Right lobe of liver (tissue), 6 donors: ENCODE data around the gene WASL. TPM values are rescaled to one million over a fixed set of nuclear protein-coding genes. Genes with fewer than 3 reads are reported as not detected.
A peak's percentile ranks its signal among the peaks of the same experiment; 100 is the strongest.

Experiments used
- ATAC-seq, 4 donors: fragments of 200-7000 bp; cut with Tn5 transposase; one replicate each; pipeline ENCODE4 v1.9.1; 2020; ENCODE audit warnings: mild to moderate bottlenecking in 4 of 4, moderate library complexity in 4 of 4
- DNase-seq, 3 donors: peaks; one replicate each; pipeline ENCODE4 v3.0.0-alpha.2; 2020
- H3K27ac ChIP-seq, 3 donors: fragments of 200-600 bp; one replicate each; pipeline ENCODE4 v1.8.0; 2022
- H3K27me3 ChIP-seq, 2 donors: fragments of 200-600 bp; one replicate each; pipeline ENCODE4 v1.8.0; 2022
- H3K36me3 ChIP-seq, 4 donors: fragments of 200-600 bp; sonication (generic) in 1 of 4; one replicate each; pipeline versions ENCODE4 v1.5.1 to v1.8.0; 2017 to 2022; ENCODE audit warnings: control low read depth in 1 of 4
- H3K4me1 ChIP-seq, 4 donors: fragments of 200-600 bp; sonication (generic) in 1 of 4; one replicate each; pipeline versions ENCODE4 v1.5.1 to v1.8.0; 2017 to 2022; ENCODE audit warnings: control low read depth in 1 of 4
- H3K4me3 ChIP-seq, 3 donors: fragments of 200-600 bp; one replicate each; pipeline ENCODE4 v1.8.0; 2022
- H3K9me3 ChIP-seq, 4 donors: fragments of 200-600 bp; sonication (generic) in 1 of 4; one replicate each; pipeline versions ENCODE4 v1.5.1 to v1.8.0; 2017 to 2022; ENCODE audit warnings: control low read depth in 1 of 4
- CTCF ChIP-seq, 4 donors: fragments of 200-600 bp in 3 of 4; fragments of 450-650 bp in 1 of 4; IDR thresholded peaks; one replicate each; pipeline versions ENCODE4 v1.5.1 to v1.8.0; 2016 to 2022; ENCODE audit warnings: antibody characterized with exemption in 4 of 4, mild to moderate bottlenecking in 2 of 4
- POLR2A ChIP-seq: fragments of 450-650 bp; IDR thresholded peaks from one replicate; pipeline ENCODE4 v1.6.1; 2017; ENCODE audit warnings: antibody characterized with exemption, mild to moderate bottlenecking
- WGBS: methylation state at CpG from one replicate; pipeline ENCODE4 v1.1.6; 2018; ENCODE audit warnings: low coverage, low lambda C conversion rate; ENCODE audit not compliant: insufficient coverage; ENCODE audit errors: missing lambda C conversion rate; 5-methylcytosine and 5-hydroxymethylcytosine counted together
- intact Hi-C, 2 donors: fragments of 100-400 bp; cut with DNase I; formaldehyde crosslinking; loops; one replicate each; pipeline versions ENCODE4 v1.11.2 to v1.14.1; 2022
- total RNA-seq, 6 experiments: library from RNA; depleted of rRNA in 2 of 6; stranded (reverse); fragments of >200 nt in 2 of 6; fragmentation: NEBNext Ultra II Directional in 3 of 6; extraction: Animal tissue kit (Norgen Biotek cat#: 25700) in 3 of 6; gene quantifications; one replicate each; pipeline versions ENCODE4 v1.1.0 to v1.2.4, GENCODE V29; 2016 to 2023
- donor health status: DM: no; HTN: yes; CAD: no.
- donor health status: DM: no; HTN: no; CAD: no.
- donor health status: DM: no; HTN: no; CAD: no.
- donor health status: DM: no; HTN: yes; CAD: no.
- donor health status: DM: no; HTN: yes; CAD: no.

Gene WASL
- total RNA-seq, 6 experiments from 2014 or later = 20.6 to 26.7 (median 24.8) TPM

DNA sequence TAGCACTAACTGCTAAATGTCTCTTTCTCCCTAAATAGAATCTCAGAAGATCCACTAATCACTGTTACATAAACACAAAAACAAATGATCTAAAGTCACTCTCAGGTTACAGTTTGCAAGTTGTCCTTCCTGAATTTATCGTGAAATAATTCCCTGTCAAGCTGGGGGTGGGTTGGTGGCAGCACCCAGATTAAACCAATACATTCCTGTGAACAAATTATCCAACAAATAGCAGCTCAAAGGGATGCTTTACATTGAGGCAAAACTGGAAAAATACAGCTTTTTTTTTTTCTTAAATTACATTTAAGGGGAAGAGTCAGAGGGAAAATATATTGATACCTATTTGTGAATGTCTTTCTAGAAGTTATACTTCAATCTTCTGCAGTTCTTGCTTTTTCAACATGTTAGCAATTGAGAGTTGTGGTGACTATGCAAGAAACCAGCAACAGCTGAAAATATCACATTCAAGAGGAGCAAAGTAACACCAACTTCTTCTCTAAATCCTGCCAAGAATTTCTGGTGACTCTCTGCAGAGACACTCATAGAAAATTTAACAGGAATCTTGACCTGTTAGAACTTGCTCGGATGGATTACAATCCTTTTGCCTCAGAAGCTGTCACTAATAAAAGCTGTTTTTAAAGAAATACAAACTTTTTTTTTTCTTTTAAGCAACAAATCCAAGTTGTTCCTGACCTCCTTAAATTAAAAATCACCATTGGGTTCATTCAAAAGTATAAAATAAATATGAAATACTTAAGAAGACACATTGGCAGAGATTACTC, 74.2 kb downstream of the WASL start:
- intact Hi-C loops = no loop called here
- TF ChIP-seq CTCF (IDR thresholded peaks at IDR 0.05) = no peak
- TF ChIP-seq POLR2A = no peak
- Histone ChIP-seq H3K4me1 (peaks cover 0 to 33% (median 11%) of the 10 kb centered on the region in 4 donors), H3K4me3 (no peak overlapping the region), H3K27me3 (no peaks in the 10 kb centered on the region), H3K9me3 (no peaks in the 10 kb centered on the region), H3K36me3 (no peaks in the 10 kb centered on the region), H3K27ac (peak overlapping the region in 2 of 3 donors; percentile 8 to 50)
- WGBS = 17% methylated on average over 2 of the region's 2 CpGs
- ATAC-seq (peak in 2 of 4 donors; percentile 5 to 28), DNase-seq (no peak)

- Histone ChIP-seq H3K36me3 (no peaks in the 10 kb centered on the region), H3K4me3 (no peak overlapping the region), H3K27me3 (no peaks in the 10 kb centered on the region), H3K4me1 (peaks cover 0 to 34% (median 12%) of the 10 kb centered on the region in 4 donors), H3K9me3 (no peaks in the 10 kb centered on the region), H3K27ac (no peak overlapping the region)
- 70% methylated on average over 3 of the region's 3 CpGs for WGBS
- DNase-seq (no peak), ATAC-seq (no peak)
- intact Hi-C loops = no loop called here
- TF ChIP-seq CTCF (IDR thresholded peaks at IDR 0.05) (no peak), POLR2A (no peak)
Observed at GRCh38 chr7:123673752-123674398, 74.9 kb downstream of the WASL start.

DNA sequence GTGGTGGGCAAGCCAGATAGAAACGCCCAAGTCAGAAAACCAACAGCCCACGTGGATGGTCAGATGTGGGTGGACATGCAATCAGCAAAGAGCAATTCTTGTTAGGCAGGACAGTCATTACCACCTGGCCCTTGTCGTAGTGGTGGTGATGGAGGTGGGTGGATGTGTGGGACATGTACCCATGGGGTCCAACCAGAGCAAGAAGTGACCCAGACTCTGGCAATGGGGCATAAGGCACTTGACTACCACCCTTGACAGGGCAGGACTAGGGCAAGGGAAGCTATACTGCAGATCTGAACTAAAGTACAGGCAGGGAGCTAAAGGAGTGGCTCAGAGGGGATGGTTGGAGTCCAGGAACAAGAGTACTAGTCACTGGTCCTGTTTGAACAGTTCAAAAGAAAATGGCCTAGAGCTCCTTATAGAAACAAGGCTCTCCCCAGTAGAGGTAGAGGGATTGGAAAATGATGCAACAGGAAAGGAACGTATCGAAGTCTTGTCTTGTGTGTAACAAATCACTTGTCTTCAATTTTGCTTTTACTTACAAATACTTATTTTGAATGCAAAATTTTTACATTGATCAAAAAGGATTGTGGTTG, 75.6 kb downstream of the WASL start:
- DNase-seq (no peak), ATAC-seq (no peak)
- H3K27ac ChIP-seq = no peak overlapping the region
- H3K4me1 ChIP-seq = peaks cover 0 to 32% (median 9%) of the 10 kb centered on the region in 4 donors
- H3K4me3 ChIP-seq = no peak overlapping the region
- TF ChIP-seq POLR2A = no peak
- no peak for TF ChIP-seq CTCF (IDR thresholded peaks at IDR 0.05)
- no peaks in the 10 kb centered on the region for H3K27me3 ChIP-seq
- no peaks in the 10 kb centered on the region for H3K9me3 ChIP-seq
- intact Hi-C loops = no loop called here
- H3K36me3 ChIP-seq = no peaks in the 10 kb centered on the region
- 85% methylated on average over 5 of the region's 5 CpGs for WGBS

DNA sequence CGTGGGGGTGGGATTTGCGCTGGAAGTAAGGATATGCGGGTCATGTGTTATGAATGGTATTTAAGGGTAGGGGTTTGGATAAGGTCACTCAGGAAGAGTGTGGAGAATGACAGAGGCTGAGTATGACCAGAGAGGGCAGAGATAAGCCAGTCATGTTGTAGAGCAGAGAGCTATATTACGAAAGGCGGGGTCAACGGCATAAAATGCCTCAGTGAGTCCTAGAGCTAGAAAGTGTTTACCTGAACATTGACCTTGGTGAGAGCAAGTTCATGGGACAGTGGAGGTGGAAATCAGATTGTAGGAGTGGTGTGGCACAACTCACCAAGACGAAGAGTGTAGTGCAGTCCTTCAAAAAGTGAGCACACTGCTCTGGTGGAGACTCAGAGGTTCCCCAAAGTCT, 79.3 kb downstream of the WASL start:
- peak overlapping the region in 1 of 3 donors; percentile 48 for H3K27ac ChIP-seq
- TF ChIP-seq POLR2A (no peak), CTCF (IDR thresholded peaks at IDR 0.05) (no peak)
- peaks cover 0 to 37% (median 9%) of the 10 kb centered on the region in 4 donors for H3K4me1 ChIP-seq
- intact Hi-C loops = no loop called here
- WGBS = 36% methylated on average over 7 of the region's 7 CpGs
- H3K36me3 ChIP-seq = no peaks in the 10 kb centered on the region
- DNase-seq (peak; percentile 29 to 79 (median 54)), ATAC-seq (peak; percentile 91 to 96 (median 92))
- H3K9me3 ChIP-seq = no peaks in the 10 kb centered on the region
- H3K27me3 ChIP-seq = no peaks in the 10 kb centered on the region
- no peak overlapping the region for H3K4me3 ChIP-seq
